ENCODE data around the gene TRAPPC2B. TPM values are rescaled to one million over a fixed set of nuclear protein-coding genes. Genes with fewer than 3 reads are reported as not detected.

The TRAPPC2B gene
- 9.7 and 19.1 TPM in 2 replicates for total RNA-seq

DNA sequence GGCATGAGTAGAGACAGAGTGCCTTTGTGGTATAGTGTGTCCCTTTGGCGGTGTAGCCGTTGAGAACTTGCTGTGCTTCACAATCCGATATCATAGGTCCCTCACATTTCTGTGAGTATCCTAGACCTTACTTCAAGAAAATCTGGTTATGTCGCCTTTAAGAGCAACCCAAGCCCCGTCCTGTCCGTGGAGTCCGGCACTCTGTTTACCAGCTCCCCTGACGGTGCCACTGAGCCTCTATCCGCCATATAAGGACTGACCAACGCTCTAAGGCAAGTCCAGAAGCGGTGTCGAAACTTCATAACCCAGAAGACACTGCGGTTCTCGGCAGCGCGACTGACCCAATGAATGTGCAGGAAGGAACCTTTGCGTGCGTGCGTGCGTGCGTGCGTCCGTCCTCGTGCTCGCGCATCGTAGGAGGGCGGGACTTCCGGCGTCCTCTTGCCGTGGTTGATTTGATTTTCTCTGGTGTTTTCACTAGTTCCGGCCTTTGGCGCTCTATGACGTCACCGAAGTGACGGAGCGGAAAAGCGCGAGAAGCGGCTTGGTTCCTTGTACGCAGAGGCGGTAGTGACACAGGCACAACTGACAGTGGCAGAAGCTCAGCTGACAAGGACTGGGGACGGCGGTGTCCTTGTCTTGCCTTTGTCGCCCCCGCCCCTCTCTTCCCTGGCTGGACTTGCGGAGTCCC is at the start of gene TRAPPC2B, which contains the start of gene ZNF547:
Gene TRAPPC2B (plus strand): TSS at position 555 of the 691 bp plus-strand sequence. CDS start 1,283 bp downstream, outside the sequence.
Gene ZNF547 (plus strand): TSS at position 555 of the 691 bp plus-strand sequence. CDS start 5,005 bp downstream, outside the sequence.

DNA sequence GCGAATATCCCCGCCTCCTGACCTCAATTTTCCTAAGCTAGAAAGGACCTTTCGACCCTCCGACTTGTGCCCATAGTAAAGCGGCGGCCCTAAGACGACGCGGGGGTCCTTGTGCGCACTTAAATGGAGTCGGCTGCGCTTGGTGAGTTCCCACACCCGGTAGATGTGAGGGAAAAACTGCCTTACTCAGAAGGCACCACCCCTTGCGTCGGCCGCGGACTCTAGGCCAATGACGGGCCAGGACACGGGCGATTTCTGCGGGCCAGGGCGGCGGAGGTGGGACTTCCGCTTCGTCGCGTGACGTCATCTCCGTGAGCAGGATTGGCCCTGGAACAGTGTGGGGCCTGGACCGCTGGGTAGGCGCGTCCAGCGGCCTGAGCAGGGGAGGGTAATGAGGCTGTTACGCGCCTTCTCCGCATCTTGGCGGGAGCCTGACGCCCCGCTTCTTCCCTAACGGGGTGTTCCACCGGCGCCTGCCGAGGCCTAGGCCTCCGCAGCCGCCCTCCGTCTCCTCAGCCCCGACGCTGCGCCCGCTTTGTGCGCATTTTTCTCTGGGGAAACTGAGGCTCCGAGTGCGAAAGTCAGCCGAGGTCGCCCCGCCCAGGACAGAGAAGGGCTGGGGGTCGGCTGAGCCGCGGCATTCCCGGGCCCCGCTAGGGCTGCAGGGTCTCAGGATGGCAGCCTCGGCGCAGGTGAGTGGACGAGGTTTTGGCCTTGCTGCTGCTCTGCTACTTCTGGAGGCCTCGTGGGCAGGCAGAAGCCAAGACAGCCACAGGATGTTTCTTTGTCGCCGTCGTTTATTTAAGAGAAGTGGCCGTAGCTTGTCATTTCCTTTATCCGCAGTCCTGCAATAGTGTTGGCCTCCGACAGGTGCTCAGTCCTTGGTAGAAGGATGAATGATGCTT is 42.9 kb upstream of the TRAPPC2B start, which contains the start of gene ZNF543:
Gene ZNF543 (plus strand): TSS at position 293 of the 905 bp plus-strand sequence. CDS start 382 bp downstream, at position 675.

DNA sequence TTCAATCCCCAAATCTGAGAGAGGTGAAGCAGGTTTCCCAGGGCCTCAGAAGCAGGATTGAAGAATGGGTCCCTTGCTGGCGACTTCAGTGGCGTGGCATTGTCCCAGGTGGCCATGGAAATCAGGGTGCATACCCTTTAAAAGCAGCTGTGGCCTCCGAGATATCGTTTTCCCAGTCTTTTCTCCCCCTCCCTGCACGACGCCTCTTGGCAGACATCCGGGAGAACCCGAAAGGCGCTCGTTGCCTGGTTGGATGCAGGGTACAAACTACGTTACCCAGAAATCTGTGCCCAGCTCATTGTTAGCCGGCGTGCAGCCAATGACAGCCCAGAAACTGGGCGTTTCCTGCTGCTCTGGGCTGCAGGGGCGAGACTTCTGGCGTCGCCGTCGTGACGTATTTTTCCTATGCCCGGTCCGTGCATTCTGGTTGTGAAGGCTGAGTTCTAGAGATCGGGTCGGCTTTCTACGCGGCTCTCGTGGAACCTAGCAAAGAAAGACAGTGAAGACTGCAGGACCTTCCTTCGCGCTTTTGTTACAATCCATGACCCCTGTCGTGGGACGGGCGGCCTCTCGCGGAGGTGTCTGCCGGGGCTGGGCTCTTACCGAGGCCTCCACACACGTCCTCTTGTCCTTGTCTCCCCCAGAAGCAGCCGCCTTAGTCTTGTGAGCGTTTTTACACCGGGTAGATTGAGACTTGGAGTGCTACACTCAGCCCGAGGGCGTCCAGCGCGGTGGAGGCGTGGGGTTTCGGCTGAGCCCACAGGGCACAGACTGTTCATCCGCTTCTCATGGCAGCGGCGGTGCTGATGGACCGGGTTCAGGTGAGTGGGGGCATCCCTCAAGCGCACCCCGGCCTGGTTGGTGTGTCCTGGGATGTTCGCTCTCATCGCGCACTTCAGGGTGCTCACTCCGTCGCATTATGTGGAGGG is 12.2 kb upstream of the TRAPPC2B start, which contains the start of gene ZNF304:
Gene ZNF304 (plus strand): TSS at position 395 of the 929 bp plus-strand sequence. CDS start 394 bp downstream, at position 789.

GRCh38 chr19:57389730-57390598 is 26.6 kb downstream of the TRAPPC2B start, which contains the start of gene ZNF548:
ZNF548 (plus strand) TSS chr19:57389854; CDS start chr19:57390100, 246 bp downstream.

GRCh38 chr19:57410877-57411671 is 47.7 kb downstream of the TRAPPC2B start, which contains the start of gene ZNF17:
ZNF17 (plus strand) TSS chr19:57411161; CDS start chr19:57413616, 2,455 bp downstream.

Other genes with a start within 250 kb of the TRAPPC2B start
- gene USP29, start 243.6 kb upstream of the TRAPPC2B start, total RNA-seq: not detected in 2 replicates
- not detected in 2 replicates for gene ZIM3, start 218.3 kb upstream of the TRAPPC2B start, total RNA-seq
- gene DUXA, start 196.1 kb upstream of the TRAPPC2B start, total RNA-seq: not detected in 2 replicates
- gene ZNF264, start 172.1 kb upstream of the TRAPPC2B start, total RNA-seq: 31.8 and 62.3 TPM in 2 replicates
- 1.2 and 1.4 TPM in 2 replicates for gene AURKC, start 132.5 kb upstream of the TRAPPC2B start, total RNA-seq
- gene ZNF805, start 122.9 kb upstream of the TRAPPC2B start, total RNA-seq: 43.1 and 44.8 TPM in 2 replicates
- 168 and 223 TPM in 2 replicates for gene ZNF460, start 83.1 kb upstream of the TRAPPC2B start, total RNA-seq
- gene ZNF543, start 43.1 kb upstream of the TRAPPC2B start, total RNA-seq: 19.5 and 22.1 TPM in 2 replicates
- 13.3 and 15.7 TPM in 2 replicates for gene ZNF304, start 12.3 kb upstream of the TRAPPC2B start, total RNA-seq
- 4.8 and 6.5 TPM in 2 replicates for gene ZNF547, start within 50 bp of the TRAPPC2B start, total RNA-seq
- gene ZNF548, start 26.3 kb downstream of the TRAPPC2B start, total RNA-seq: 28.6 and 29.7 TPM in 2 replicates
- 9.6 and 13.6 TPM in 2 replicates for gene ZNF17, start 47.6 kb downstream of the TRAPPC2B start, total RNA-seq
- 32.5 and 34.0 TPM in 2 replicates for gene ZNF749, start 71.8 kb downstream of the TRAPPC2B start, total RNA-seq
- gene VN1R1, start 93.6 kb downstream of the TRAPPC2B start, total RNA-seq: 0.78 and 1.0 TPM in 2 replicates
- 14.4 and 25.0 TPM in 2 replicates for gene ZNF772, start 114.0 kb downstream of the TRAPPC2B start, total RNA-seq
- 30.8 and 36.3 TPM in 2 replicates for gene ZNF419, start 124.2 kb downstream of the TRAPPC2B start, total RNA-seq
- 29.0 and 40.1 TPM in 2 replicates for gene ZNF773, start 136.4 kb downstream of the TRAPPC2B start, total RNA-seq
- 8.2 and 11.7 TPM in 2 replicates for gene ZNF549, start 163.8 kb downstream of the TRAPPC2B start, total RNA-seq
- 8.2 and 12.1 TPM in 2 replicates for gene ZNF550, start 196.3 kb downstream of the TRAPPC2B start, total RNA-seq
- gene ZNF416, start 215.4 kb downstream of the TRAPPC2B start, total RNA-seq: 8.5 and 12.5 TPM in 2 replicates
- gene ZIK1, start 220.6 kb downstream of the TRAPPC2B start, total RNA-seq: 12.6 and 13.4 TPM in 2 replicates
- gene ZNF530, start 236.3 kb downstream of the TRAPPC2B start, total RNA-seq: 3.4 and 4.4 TPM in 2 replicates